ENCODE measurements around the gene MX2. TPM values are rescaled to one million over a fixed set of nuclear protein-coding genes. Genes with fewer than 3 reads are reported as not detected.

Gene MX2
- total and polyA plus RNA-seq, 2 donors (not counting 1 experiment from before 2014, with no cell fraction given) = 2.0 to 3.6 TPM

- no peak overlapping the region for H2AFZ ChIP-seq (ENCODE audit: low read length)
Observed at GRCh38 chr21:41360072-41360821, 1.6 kb upstream of the MX2 start.

GRCh38 chr21:41361053-41361785 lies 608 bp upstream of the MX2 start:
- H3K4me3 ChIP-seq (replicated peaks in 1 of 4; ENCODE audit: control extremely low read depth in 1 of 4, insufficient read depth in 1 of 4, low read depth in 3 of 4, low read length in 4 of 4) = no peak overlapping the region
- H3K4me1 ChIP-seq (ENCODE audit: control insufficient read depth, extremely low read depth, insufficient read depth, low read length) = peaks cover 5% of the 10 kb centered on the region
- no peaks in the 10 kb centered on the region for H3K79me2 ChIP-seq (ENCODE audit: control insufficient read depth, insufficient read depth, low read length)
- H3K9ac ChIP-seq (ENCODE audit: insufficient read depth, low read length) = no peak overlapping the region
- no peak overlapping the region for H2AFZ ChIP-seq (ENCODE audit: low read length)
- no peaks in the 10 kb centered on the region for H3K36me3 ChIP-seq (ENCODE audit: control insufficient read depth, insufficient read depth, low read length)
- TF ChIP-seq CTCF (conservative IDR thresholded peaks at IDR 0.05 in 1 of 2, IDR thresholded peaks at IDR 0.05 in 1 of 2; ENCODE audit: low read depth in 1 of 2, low read length in 2 of 2) = no peak
- TF ChIP-seq EZH2 (IDR thresholded peaks at IDR 0.05; ENCODE audit: low read length, missing control alignments) = no peak
- H3K9me3 ChIP-seq (ENCODE audit: control insufficient read depth, insufficient read depth, low read depth, low read length) = no peaks in the 10 kb centered on the region
- DNase-seq (ENCODE audit: low read depth in 2 of 2) = no peak
- peak overlapping the region; percentile 16 for H3K27ac ChIP-seq (ENCODE audit: insufficient read depth, low read length)
- H4K20me1 ChIP-seq (ENCODE audit: control insufficient read depth, extremely low read depth, insufficient read depth, low read length) = no peaks in the 10 kb centered on the region
- peak overlapping the region; percentile 85 for H3K4me2 ChIP-seq (ENCODE audit: extremely low read depth, insufficient read depth, low read length)
- no peaks in the 10 kb centered on the region for H3K27me3 ChIP-seq (ENCODE audit: control insufficient read depth, insufficient read depth, low read length)

More at GRCh38 chr21:41360072-41360821, 1.6 kb upstream of the MX2 start:
- H3K9me3 ChIP-seq (ENCODE audit: control insufficient read depth, insufficient read depth, low read depth, low read length) = no peaks in the 10 kb centered on the region
- H3K4me3 ChIP-seq (replicated peaks in 1 of 4; ENCODE audit: control extremely low read depth in 1 of 4, insufficient read depth in 1 of 4, low read depth in 3 of 4, low read length in 4 of 4) = no peak overlapping the region
- TF ChIP-seq CTCF (conservative IDR thresholded peaks at IDR 0.05 in 1 of 2, IDR thresholded peaks at IDR 0.05 in 1 of 2; ENCODE audit: low read depth in 1 of 2, low read length in 2 of 2) = no peak
- TF ChIP-seq EZH2 (IDR thresholded peaks at IDR 0.05; ENCODE audit: low read length, missing control alignments) = no peak
- no peaks in the 10 kb centered on the region for H3K27me3 ChIP-seq (ENCODE audit: control insufficient read depth, insufficient read depth, low read length)
- H3K36me3 ChIP-seq (ENCODE audit: control insufficient read depth, insufficient read depth, low read length) = no peaks in the 10 kb centered on the region
- peaks cover 5% of the 10 kb centered on the region for H3K4me1 ChIP-seq (ENCODE audit: control insufficient read depth, extremely low read depth, insufficient read depth, low read length)
- no peaks in the 10 kb centered on the region for H3K79me2 ChIP-seq (ENCODE audit: control insufficient read depth, insufficient read depth, low read length)
- no peaks in the 10 kb centered on the region for H4K20me1 ChIP-seq (ENCODE audit: control insufficient read depth, extremely low read depth, insufficient read depth, low read length)
- H3K27ac ChIP-seq (ENCODE audit: insufficient read depth, low read length) = no peak overlapping the region
- DNase-seq (ENCODE audit: low read depth in 2 of 2) = peak; percentile 49 to 51
- H3K9ac ChIP-seq (ENCODE audit: insufficient read depth, low read length) = no peak overlapping the region
- H3K4me2 ChIP-seq (ENCODE audit: extremely low read depth, insufficient read depth, low read length) = no peak overlapping the region

GRCh38 chr21:41362605-41363369 lies 960 bp downstream of the MX2 start:
- Histone ChIP-seq H4K20me1 (ENCODE audit: control insufficient read depth, extremely low read depth, insufficient read depth, low read length) (no peaks in the 10 kb centered on the region), H3K79me2 (ENCODE audit: control insufficient read depth, insufficient read depth, low read length) (no peaks in the 10 kb centered on the region), H3K36me3 (ENCODE audit: control insufficient read depth, insufficient read depth, low read length) (no peaks in the 10 kb centered on the region), H3K4me3 (replicated peaks in 1 of 4; ENCODE audit: control extremely low read depth in 1 of 4, insufficient read depth in 1 of 4, low read depth in 3 of 4, low read length in 4 of 4) (no peak overlapping the region), H3K9me3 (ENCODE audit: control insufficient read depth, insufficient read depth, low read depth, low read length) (no peaks in the 10 kb centered on the region), H3K4me2 (ENCODE audit: extremely low read depth, insufficient read depth, low read length) (no peak overlapping the region), H2AFZ (ENCODE audit: low read length) (no peak overlapping the region), H3K27ac (ENCODE audit: insufficient read depth, low read length) (no peak overlapping the region), H3K4me1 (ENCODE audit: control insufficient read depth, extremely low read depth, insufficient read depth, low read length) (peaks cover 5% of the 10 kb centered on the region), H3K9ac (ENCODE audit: insufficient read depth, low read length) (no peak overlapping the region), H3K27me3 (ENCODE audit: control insufficient read depth, insufficient read depth, low read length) (no peaks in the 10 kb centered on the region)
- no peak for TF ChIP-seq CTCF (conservative IDR thresholded peaks at IDR 0.05 in 1 of 2, IDR thresholded peaks at IDR 0.05 in 1 of 2; ENCODE audit: low read depth in 1 of 2, low read length in 2 of 2)
- no peak for TF ChIP-seq EZH2 (IDR thresholded peaks at IDR 0.05; ENCODE audit: low read length, missing control alignments)
- DNase-seq (ENCODE audit: low read depth in 2 of 2) = no peak

Data from fibroblast of lung (primary cell).